Inflammatory macrophage treated with lipopolysaccharide for 1 hour (primary cell): ENCODE data around the gene PRR16.

Experiments used
- DNase-seq, 2 donors: peaks; one replicate each; pipeline ENCODE4 v3.0.0-alpha.2; 2020 to 2022

The PRR16 gene

DNA sequence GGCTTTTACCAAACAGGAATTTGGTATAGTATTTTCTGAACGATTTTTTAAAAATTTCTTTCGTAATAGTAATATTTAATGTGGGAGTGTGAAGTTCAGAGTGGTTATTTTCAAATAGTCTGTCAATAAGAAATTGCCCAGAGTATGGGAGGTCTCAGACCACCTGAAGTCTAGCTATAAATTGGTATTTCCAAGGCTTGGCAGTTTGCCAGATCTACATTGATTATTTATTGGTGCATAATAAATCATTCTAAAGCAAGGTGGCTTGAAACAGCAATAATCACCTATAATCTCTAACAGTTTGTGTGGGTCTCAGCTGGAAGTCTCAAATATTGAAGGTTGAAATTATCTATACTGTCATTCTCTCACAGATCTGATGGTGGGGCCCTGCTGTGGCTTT, 118.5 kb downstream of the PRR16 start:
- DNase-seq: no peak

DNA sequence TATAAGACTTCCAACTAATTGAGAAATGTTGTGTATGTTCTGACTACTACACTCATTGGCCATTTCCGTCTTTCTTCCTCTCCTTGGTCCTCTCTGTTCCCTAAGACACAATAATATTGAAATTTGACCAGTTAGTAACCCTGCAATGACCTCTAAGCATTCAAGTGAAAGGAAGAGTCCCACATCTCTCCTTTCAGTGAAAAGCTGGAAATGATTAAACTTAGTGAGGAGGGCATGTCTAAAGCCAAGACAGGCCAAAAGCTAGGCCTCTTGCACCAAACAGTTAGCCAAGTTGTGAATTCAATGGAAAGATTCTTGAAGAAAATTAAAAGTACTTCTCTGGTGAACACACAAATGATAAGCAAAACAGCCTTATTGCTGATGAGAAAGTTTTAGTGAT, 122.5 kb downstream of the PRR16 start:
- DNase-seq: no peak

DNA sequence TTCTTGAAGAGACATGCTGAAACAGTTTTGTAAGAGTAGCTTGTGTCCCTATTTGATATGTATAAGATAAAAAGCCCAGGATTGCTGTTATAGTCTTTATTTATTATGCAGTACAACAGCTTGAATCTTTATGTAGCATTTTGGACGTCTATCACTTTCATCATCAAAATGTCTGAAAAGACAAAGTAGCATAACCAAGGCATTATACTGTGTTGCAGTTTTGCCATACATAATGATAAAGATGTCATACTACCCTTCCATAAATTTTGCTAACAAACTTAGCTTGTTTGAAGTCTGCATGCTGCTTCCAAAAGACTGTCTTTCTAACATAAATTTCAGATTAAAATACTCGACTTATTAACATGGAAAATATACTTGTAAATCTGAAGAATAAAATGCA, 127.8 kb downstream of the PRR16 start:
- DNase-seq: no peak

DNA sequence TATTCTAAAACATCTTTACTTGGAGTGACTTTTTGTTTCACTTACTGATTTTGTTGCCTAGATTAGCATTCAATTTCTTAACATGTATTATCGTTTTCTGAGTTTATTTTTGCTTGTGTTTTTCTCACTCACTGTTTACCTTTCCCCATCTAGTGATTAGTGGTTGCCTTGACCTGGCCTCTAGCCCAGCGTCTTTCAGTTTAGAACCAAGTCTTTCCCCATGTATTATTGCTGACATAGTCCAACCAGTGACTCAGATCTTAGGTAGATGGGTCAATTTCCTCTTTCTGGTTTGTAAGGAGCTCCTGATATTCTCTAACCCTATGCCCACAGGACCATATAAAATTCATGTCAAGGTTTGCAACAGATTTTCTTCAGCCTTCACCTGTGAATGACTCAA, 135.5 kb downstream of the PRR16 start:
- DNase-seq: no peak

DNA sequence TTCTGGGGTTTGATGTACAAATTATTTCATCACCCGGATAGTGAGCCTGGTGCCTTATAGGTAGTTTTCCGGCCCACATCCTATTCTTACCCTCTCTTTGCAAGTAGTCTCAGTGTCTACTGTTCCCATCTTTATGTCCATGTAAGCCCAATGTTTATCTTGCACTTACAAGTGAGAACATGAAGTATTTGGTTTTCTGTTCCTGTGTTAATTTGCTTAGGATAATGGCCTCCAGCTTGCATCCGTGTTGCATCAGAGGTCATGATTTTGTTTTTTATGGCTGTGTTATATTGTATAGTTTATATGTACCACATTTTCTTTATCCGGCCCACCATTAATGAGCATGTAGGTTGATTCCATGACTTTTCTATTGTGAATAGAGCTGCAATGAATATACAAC, 136.5 kb downstream of the PRR16 start:
- no peak for DNase-seq

DNA sequence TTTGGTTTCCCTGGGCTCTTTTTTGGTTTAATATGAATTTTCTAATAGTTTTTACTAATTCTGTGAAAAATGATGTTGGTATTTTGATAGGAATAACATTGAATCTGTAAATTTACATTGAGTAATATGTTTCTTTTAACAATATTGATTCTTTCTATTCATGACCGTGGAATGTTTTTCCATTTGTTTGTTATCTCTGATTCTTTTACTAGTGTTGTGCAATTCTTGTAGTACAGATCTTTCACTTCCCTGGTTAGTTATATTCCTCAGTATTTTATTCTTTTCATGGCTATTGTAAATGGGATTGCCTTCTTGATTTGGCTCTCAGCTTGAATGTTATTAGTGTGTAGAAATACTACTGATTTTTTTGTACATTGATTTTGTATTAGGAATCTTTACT, 137.9 kb downstream of the PRR16 start:
- DNase-seq: no peak

DNA sequence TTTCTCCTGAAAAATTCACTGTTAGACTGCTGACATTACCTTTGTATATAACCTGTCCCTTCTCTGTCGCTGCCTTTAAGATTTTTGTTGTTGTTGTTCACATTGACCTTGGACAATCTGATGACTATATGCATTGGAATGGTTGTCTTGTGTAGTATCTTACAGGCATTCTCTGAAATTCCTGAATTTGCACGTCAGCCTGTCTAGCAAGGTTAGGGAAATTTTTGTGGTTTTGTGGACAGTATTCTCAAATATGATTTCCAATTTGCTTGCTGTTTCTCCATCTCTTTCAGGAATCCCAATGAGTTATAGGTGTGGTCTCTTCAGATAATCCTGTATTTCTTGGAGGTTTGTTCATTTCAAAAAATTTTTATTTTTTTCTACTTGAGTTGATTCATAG, 140.8 kb downstream of the PRR16 start:
- DNase-seq: no peak

DNA sequence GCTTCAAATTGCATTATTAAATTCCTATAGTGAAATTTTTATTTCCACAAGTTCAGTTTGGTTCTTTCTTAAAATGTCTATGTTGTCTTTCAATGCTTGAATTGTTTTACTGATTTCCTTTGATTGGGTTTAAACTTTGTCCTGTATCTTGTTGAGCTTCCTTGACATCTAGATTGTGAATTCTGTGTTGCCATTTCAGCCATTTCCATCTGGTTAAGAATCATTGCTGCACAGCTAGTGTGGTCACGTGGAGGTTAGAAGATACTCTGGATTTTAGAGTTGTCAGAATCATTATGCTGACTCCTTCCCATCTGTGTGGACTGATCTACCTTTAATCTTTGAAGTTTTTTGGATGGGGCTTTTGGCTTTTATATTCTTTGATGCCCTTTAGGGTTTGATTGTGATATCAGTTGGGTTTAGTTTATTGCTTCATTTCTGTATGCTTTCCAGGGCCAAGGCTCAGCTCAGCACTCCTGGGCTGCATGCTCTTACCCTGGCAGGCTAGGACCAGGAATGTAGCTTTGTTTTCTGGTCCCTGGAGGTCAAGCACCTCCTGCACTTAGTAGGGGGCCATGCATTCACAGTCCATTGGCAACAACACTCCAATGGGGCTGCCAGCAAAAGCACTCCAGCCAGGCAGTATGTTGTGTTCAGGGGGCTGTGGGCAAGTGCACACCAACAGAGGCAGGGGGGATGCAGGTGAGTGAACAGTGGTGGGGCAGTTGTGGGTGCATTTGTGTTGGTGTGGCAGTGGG, 141.4 kb downstream of the PRR16 start:
- DNase-seq: no peak

DNA sequence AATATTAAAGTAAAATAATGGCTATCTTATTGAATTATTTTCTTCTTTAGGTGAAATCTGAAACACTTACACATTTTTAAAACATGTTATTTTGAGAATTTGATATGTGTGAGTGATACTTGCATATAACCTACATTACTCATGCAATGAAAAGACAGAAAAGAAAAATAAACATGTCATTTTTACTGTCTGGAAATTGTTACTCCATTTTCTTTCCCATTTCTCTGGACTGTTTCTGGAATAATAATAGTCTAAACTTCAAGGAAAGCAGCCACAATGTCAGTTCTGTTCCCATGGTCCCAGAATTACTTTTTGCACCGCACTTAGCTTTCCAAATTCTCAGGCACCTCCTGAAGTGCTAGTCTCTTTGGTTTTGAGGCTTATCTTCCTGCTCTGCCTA, 145.5 kb downstream of the PRR16 start:
- no peak for DNase-seq

DNA sequence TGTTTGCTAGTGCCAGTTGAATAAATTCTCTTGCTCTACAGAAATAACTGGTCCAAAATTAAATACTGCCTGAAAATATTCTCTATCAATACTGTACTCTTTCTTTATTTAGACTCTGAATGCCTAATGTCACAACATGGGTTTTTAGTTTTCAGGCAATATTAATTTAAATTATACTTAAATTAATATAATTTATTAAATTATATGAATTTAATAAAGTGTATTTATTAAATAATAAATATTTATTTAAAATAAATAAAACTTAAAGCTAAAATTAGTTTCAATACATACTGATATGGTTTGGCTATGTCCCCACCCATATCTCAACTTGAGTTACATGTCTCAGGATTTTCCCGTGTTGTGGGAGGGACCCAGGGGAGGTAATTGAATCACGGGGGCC, 146.0 kb downstream of the PRR16 start:
- DNase-seq: no peak

DNA sequence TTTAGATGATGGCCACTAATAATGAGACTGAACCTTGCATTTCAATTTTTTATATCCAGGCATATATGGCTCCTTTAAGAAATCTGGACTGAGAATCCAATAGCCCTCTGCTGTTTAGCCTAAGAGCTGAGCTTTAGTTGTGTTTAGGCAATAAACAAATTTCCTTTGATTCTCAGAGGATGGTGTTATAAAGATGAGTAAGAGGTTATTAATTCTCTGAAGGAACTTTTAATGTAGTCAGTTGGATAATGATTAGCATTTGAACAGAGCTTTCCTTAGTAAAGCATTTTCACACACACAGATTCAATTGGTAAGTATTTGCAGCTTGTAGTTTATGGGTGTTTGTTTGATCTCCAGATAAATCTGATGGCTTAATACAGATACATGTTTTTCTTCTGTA, 149.6 kb downstream of the PRR16 start:
- no peak for DNase-seq

DNA sequence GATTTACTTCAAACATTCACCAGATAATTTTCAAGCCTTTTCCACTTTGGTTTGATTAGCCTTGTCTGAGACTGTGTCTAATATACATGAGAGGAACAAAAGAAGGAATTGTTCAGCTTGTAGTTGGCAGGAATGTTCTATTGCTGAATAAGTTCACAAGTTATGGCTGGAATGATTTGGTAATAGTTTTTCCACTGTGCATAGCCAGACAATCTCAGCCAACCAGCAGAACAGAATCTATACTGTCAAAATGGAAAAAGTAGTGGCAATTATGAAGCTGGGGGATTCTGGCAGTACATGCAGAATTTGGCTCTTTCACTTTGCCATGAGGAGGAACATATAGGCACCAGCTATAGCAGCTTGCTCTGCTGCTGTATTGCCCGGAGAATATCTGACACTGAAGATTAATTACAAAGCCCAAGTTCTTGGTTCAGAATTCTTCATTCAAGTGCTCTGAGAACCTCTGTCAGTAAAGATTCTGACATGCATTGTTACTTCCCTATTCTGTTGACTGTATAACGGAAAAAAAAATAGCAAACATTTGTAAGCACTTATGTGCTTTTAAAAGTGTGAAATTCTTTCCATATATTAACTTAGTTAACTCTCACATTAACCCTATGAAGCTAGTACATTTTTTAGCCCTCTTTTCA, 150.6 kb downstream of the PRR16 start:
- no peak for DNase-seq

DNA sequence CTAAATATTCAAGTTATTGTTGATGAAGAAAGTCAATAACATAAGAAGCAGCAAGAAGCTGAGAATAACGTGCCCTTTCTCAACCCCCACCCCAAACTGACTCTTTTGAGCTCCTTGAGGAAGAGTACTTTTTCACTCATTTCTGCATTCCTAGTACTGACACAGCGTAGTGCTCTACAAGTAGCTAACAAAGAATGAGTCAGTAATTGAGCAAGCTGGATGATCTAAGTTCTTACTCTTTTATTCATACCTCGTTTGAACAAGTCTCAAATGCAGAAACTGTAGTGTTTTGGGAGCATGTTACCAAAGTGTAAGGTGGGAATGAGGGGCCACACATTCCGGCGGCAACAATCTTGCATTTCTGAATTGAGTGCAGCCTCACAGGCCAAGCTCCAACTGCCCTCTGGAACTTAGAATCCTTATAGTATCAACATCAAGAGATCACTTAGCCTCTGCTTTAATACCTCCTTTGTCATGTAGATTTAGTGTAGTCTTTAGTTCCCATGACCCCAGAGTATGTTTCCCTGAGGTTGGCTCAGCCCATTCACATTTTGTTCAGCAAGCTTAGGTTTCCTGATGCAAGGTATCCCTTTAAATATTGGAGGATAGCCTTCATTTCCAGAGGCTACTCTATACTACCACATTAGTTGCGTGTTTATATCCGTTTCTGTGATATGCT, 152.0 kb downstream of the PRR16 start:
- no peak for DNase-seq

DNA sequence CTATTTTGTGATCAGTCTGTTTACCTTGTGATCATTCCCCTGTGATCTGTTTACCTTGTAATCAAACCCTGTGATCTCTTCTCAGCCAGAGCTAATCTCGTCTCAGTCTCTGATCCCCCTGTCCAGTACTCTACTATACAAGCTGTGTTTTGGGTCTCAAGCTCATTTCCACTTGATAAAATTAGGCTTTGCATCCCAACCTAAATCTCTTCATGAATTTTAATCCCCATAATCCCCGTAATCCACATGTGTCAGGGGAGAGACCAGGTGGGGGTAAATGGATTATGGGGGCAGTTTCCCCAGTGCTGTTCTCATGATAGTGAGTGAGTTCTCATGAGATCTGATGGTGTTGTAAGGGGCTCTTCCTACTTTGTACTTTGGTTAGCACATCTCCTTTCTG, 157.2 kb downstream of the PRR16 start:
- DNase-seq: no peak

DNA sequence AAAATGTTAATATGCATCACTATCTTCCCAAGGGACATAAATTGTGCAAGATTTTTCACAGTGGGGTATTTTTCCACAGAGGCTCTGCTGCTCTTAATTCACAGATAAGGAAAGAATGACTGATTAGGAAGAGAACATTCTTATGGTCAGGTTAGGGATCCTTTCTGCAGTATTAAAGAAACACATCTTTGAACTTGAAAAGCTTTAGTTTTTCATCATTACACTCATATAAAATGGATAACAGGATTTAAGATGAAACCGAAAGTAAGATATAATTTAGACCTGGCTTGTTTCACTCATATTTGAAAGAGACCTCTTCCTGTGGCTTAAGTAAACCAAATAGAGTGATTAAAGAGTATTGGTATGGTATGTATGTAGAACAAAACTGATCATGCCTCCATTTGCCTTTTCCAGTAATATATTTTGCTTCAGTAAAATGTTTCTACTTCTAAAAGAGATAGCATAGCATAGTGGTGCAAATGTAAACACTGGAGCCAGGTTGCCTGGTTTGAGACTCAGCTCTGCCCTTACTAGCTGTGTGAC, 160.0 kb downstream of the PRR16 start:
- DNase-seq: no peak

DNA sequence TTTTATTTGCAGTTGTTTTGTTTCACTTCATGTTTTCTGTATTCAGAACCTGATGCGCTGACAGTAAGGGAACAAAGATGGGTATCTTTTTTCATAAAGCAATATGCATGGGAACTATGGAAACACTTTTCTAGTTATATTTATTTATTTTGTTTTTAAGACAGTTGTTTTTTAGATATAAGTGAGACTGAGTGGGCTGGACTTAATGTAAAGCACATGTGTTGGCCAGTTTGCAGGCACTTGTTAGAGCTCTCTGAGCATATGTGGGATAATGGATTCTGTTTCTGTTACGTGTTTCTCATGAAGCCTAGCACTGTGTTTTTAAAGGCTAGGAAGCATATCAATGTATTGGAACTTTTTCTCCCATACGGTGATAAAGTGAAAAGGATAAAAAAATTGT, 164.1 kb downstream of the PRR16 start:
- no peak for DNase-seq

DNA sequence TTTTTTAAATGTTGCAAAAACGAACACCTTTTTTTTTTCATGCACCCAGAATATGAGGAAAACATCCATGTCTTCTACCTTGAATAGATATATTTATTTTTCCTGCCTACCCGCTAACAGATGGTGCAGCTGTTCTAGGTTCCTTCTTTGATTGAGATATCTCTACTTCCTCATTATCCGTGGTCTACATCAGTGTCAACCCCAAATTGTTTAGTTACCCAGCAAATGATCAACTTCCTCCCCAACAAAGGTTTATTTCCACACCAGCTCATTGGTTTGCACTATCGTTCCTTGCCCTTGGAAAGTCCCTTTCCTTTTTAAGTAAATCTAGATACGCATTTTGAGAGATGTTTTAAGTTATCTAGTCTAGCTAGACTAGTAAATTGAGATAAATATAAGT, 166.4 kb downstream of the PRR16 start:
- DNase-seq: no peak

DNA sequence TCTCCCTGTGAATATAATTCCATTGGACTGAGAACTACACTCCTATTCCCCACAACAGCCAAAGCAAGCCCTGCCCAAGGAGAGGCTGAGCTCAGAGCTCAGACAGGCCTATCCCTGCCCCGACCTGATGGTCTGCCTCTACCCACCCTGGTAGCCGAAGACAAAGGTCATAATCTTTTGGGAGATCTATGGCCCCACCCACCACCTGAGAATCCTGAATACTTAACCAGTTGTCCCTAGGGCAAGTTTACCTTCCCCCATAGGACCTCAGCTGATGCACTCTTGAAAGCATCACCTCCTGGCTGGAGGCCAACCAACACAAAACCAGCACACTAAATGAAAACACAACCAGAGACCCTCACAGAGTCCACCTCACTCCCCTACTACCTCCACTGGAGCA, 167.5 kb downstream of the PRR16 start:
- no peak for DNase-seq

DNA sequence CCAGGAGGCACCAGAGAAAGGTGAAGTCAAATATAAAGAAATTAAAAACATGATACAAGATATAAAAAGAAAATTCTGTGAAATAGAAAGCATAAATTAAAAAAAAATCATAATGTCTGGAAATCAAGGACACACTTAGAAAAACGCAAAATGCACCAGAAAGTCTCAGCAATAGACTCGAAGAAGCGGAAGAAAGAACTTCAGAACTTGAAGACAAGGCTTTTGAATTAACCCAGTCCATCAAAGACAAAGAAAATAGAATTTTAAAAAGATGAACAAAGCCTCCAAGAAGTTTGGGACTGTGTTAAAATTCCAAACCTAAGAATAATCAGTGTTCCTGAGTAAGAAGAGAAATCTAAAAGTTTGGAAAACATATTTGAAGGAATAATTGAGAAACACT, 168.3 kb downstream of the PRR16 start:
- no peak for DNase-seq

DNA sequence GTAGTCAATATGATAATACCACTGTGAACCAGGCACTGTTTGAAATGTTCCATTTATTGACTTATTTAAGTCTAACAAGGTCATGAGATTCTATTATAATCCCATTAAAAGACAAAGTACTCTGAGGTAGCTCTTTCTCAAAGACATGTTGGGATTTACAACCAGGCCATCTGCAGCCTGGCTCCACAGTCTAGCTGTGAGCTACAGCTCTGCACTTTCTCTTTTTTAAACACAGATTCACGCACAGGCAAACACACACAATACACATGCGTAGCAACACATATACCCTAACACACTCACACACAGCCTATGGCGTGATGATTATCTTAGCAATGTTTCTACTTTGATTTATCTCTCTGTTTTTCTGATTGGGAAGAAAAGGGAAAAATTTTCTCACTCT, 174.3 kb downstream of the PRR16 start:
- no peak for DNase-seq

DNA sequence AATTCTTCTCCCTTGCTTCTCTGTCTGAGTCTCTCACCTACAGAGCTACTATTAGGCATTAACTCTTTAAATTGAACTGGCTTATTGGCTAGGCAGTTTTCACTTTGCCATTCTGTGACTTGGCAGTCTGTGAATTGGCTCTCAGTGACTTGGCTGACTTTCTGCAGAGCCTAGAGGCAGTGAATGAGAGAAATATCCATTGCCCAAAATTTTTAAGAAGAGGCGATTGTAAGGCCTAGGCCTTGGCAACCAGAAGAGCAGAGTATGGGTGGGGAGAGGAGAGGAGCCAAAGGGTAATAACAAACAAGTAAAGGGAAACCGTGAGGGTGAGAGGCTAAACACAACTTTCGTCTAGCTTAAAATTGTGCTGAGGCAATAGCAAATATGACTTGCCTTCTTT, 176.7 kb downstream of the PRR16 start:
- no peak for DNase-seq

DNA sequence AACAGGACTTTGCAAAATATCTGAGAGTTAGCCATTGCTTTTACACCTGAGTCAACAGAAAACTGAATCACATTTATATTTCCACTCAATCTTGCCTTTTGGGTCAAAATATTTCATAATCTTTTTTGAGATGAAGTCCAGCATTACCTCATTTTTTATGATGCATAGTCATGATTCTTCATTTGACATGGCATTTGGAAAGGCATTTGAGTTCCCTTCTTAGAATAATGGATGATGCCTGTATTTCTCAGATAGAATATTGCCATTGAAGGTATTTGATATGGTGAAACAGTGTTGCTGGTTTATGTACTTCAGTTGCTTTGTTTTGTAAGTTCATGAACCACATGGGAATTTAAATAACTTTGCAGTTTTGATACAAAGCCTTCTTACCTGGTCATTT, 180.4 kb downstream of the PRR16 start:
- no peak for DNase-seq

DNA sequence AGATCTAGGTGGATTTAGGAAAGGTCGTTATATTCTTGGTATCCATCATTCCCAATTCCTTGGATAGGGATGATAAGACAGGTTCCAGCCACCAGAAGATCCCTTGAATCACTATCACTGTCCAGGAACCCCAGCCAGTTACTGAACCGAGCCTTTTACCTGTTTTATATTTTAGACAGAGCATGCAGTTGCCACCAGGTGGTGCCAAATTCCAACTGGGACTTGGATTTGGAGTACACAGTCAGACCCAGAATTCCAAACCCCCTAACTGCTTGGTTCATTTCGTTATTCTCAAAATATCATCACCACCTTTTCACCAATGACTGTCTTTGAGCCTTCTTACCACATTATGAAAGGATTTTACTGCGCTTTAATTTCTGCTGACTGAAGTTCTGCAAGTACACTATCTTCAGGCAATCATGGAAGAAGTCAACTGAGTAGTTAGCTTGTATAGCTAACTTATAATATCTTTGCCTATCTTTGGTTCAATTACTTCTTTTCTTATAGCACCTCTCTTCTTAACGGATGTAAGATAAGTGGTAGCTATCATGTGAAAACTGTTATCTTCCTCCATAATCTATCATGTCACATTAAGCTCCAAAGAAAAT, 191.8 kb downstream of the PRR16 start:
- peak in 1 of 2 donors; percentile 20 for DNase-seq

DNA sequence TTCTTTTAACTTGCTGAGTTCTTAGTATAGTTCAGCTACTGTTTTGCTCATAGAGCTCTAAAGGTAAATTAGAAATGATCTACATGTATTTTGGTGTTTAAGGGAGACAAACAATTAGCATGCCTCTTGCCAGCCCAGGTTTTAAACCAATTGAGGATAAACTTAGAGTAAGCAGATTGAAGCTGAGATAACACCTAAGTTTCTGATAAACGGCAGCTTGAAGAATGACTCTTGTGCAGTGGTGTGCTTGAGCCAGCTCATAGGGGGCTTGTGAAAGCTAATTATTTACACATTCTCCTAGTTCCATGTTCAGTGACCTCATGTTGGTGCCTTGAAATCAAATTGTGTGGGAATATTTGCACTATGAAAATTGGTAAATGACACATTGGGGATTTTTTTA, 193.0 kb downstream of the PRR16 start:
- no peak for DNase-seq
